Tibial nerve (tissue), 4 donors: ENCODE measurements around the gene BCL2L14. TPM values are rescaled to one million over a fixed set of nuclear protein-coding genes. Genes with fewer than 3 reads are reported as not detected.

Experiments used
- DNase-seq, 2 donors: peaks; one replicate each; pipeline ENCODE4 v3.0.0-alpha.2; 2019; ENCODE audit warnings: low spot score in 2 of 2
- H3K27ac ChIP-seq, 4 donors: fragments of 200-600 bp; sonication (generic) in 3 of 4; one replicate each; pipeline ENCODE4 v1.5.1; 2017 to 2019; ENCODE audit warnings: mild to moderate bottlenecking in 1 of 4
- H3K27me3 ChIP-seq, 2 donors: fragments of 200-600 bp; sonication (generic) in 1 of 2; one replicate each; pipeline versions ENCODE4 v1.5.1 to v1.6.0; 2017 to 2019
- H3K36me3 ChIP-seq, 3 donors: fragments of 200-600 bp; sonication (generic); one replicate each; pipeline ENCODE4 v1.5.1; 2018 to 2019
- H3K4me1 ChIP-seq, 4 donors: fragments of 200-600 bp; sonication (generic) in 3 of 4; one replicate each; pipeline ENCODE4 v1.5.1; 2017 to 2019
- H3K4me3 ChIP-seq, 4 donors: fragments of 200-600 bp; sonication (generic) in 3 of 4; one replicate each; pipeline ENCODE4 v1.5.1; 2017 to 2019; ENCODE audit warnings: mild to moderate bottlenecking in 1 of 4, moderate library complexity in 1 of 4
- H3K9me3 ChIP-seq, 4 donors: fragments of 200-600 bp; sonication (generic) in 3 of 4; one replicate each; pipeline ENCODE4 v1.5.1; 2017 to 2019
- CTCF ChIP-seq, 5 experiments: fragments of 200-600 bp in 3 of 5; fragments of 450-650 bp in 2 of 5; sonication (generic) in 3 of 5; IDR thresholded peaks; one replicate each; pipeline ENCODE4 v1.5.1; 2016 to 2019; ENCODE audit warnings: antibody characterized with exemption in 5 of 5, mild to moderate bottlenecking in 3 of 5, moderate library complexity in 2 of 5
- EP300 ChIP-seq, 2 donors: sonication (generic); formaldehyde crosslinking; IDR thresholded peaks; one replicate each; pipeline ENCODE4 v1.6.1; 2017; ENCODE audit warnings: antibody characterized with exemption in 2 of 2, mild to moderate bottlenecking in 1 of 2
- POLR2A ChIP-seq, 2 donors: fragments of 450-650 bp; IDR thresholded peaks; one replicate each; pipeline ENCODE4 v1.6.1; 2017; ENCODE audit warnings: antibody characterized with exemption in 2 of 2, mild to moderate bottlenecking in 2 of 2, moderate library complexity in 2 of 2
- WGBS, 2 donors: methylation state at CpG; one replicate each; pipeline ENCODE4 v1.1.5; 2018; 5-methylcytosine and 5-hydroxymethylcytosine counted together
- total RNA-seq, 4 donors: library from RNA; depleted of rRNA; stranded (reverse); fragments of >200 nt; gene quantifications; one replicate each; pipeline ENCODE4 v1.1.0, GENCODE V29; 2016

The BCL2L14 gene
- total RNA-seq, 4 donors from 2014 or later = not detected

GRCh38 chr12:12032851-12033797 lies 37.6 kb upstream of the BCL2L14 start:
- Histone ChIP-seq H3K4me3 (peak overlapping the region; percentile 37 to 51 (median 45)), H3K27me3 (no peaks in the 10 kb centered on the region), H3K4me1 (peaks cover 0 to 10% (median 4%) of the 10 kb centered on the region in 4 donors), H3K27ac (peak overlapping the region; percentile 27 to 82 (median 61)), H3K9me3 (no peaks in the 10 kb centered on the region), H3K36me3 (no peaks in the 10 kb centered on the region)
- WGBS, 2 donors = 2 to 5% methylated on average over 27 of the region's 27 CpGs
- DNase-seq = peak; percentile 53 to 80
- TF ChIP-seq CTCF (IDR thresholded peaks at IDR 0.05) = peak; percentile 76 to 94 (median 84)
- no peak for TF ChIP-seq POLR2A (IDR thresholded peaks at IDR 0.05)
- TF ChIP-seq EP300 (IDR thresholded peaks at IDR 0.05) = no peak

- Histone ChIP-seq H3K27me3 (no peaks in the 10 kb centered on the region), H3K4me1 (peaks cover 0 to 10% (median 4%) of the 10 kb centered on the region in 4 donors), H3K27ac (no peak overlapping the region), H3K36me3 (no peaks in the 10 kb centered on the region), H3K4me3 (no peak overlapping the region), H3K9me3 (no peaks in the 10 kb centered on the region)
- TF ChIP-seq CTCF (IDR thresholded peaks at IDR 0.05) = no peak
- no peak for TF ChIP-seq EP300 (IDR thresholded peaks at IDR 0.05)
- TF ChIP-seq POLR2A (IDR thresholded peaks at IDR 0.05) = no peak
- DNase-seq = no peak
- 51 to 53% methylated on average over 5 of the region's 5 CpGs for WGBS, 2 donors
Measured at GRCh38 chr12:12033824-12034223, 36.9 kb upstream of the BCL2L14 start.

GRCh38 chr12:12034344-12034743 lies 36.4 kb upstream of the BCL2L14 start:
- Histone ChIP-seq H3K4me1 (peaks cover 0 to 10% (median 4%) of the 10 kb centered on the region in 4 donors), H3K9me3 (no peaks in the 10 kb centered on the region), H3K27me3 (no peaks in the 10 kb centered on the region), H3K4me3 (no peak overlapping the region), H3K36me3 (no peaks in the 10 kb centered on the region), H3K27ac (no peak overlapping the region)
- DNase-seq = no peak
- WGBS, 2 donors = 92 to 93% methylated on average over 3 of the region's 3 CpGs
- TF ChIP-seq CTCF (IDR thresholded peaks at IDR 0.05) (no peak), EP300 (IDR thresholded peaks at IDR 0.05) (no peak), POLR2A (IDR thresholded peaks at IDR 0.05) (no peak)

GRCh38 chr12:12035229-12035628 lies 35.5 kb upstream of the BCL2L14 start:
- H3K4me1 ChIP-seq = peaks cover 0 to 10% (median 4%) of the 10 kb centered on the region in 4 donors
- TF ChIP-seq POLR2A (IDR thresholded peaks at IDR 0.05) (no peak), EP300 (IDR thresholded peaks at IDR 0.05) (no peak), CTCF (IDR thresholded peaks at IDR 0.05) (no peak)
- no peaks in the 10 kb centered on the region for H3K27me3 ChIP-seq
- no peaks in the 10 kb centered on the region for H3K9me3 ChIP-seq
- no peak overlapping the region for H3K27ac ChIP-seq
- 83 to 88% methylated on average over 1 of the region's 1 CpG for WGBS, 2 donors
- no peaks in the 10 kb centered on the region for H3K36me3 ChIP-seq
- no peak overlapping the region for H3K4me3 ChIP-seq
- DNase-seq = no peak

- no peak for DNase-seq
- H3K4me3 ChIP-seq = no peak overlapping the region
- H3K36me3 ChIP-seq = no peaks in the 10 kb centered on the region
- H3K27ac ChIP-seq = no peak overlapping the region
- peaks cover 0 to 10% (median 4%) of the 10 kb centered on the region in 4 donors for H3K4me1 ChIP-seq
- no peaks in the 10 kb centered on the region for H3K9me3 ChIP-seq
- no peaks in the 10 kb centered on the region for H3K27me3 ChIP-seq
- TF ChIP-seq CTCF (IDR thresholded peaks at IDR 0.05) (no peak), POLR2A (IDR thresholded peaks at IDR 0.05) (no peak), EP300 (IDR thresholded peaks at IDR 0.05) (no peak)
Measured at GRCh38 chr12:12036901-12037300, 33.8 kb upstream of the BCL2L14 start.
